Sciatic nerve (tissue), 2 donors: Measurements from ENCODE around the gene ERBB4. TPM values are rescaled to one million over a fixed set of nuclear protein-coding genes. Genes with fewer than 3 reads are reported as not detected.
"Not testable (repeated sequence)": the region's sequence is repeated elsewhere in the genome, so short reads cannot be mapped to it uniquely, and the experiment has no call there.

Experiments used
- ATAC-seq: fragments of 200-7000 bp; cut with Tn5 transposase; one replicate; pipeline ENCODE4 v1.9.1; 2020; ENCODE audit warnings: mild to moderate bottlenecking, moderate library complexity
- DNase-seq: peaks from one replicate; pipeline ENCODE4 v3.0.0-alpha.2; 2020; ENCODE audit warnings: low spot score
- intact Hi-C: fragments of 100-400 bp; cut with DNase I; formaldehyde crosslinking; loops from one replicate; pipeline ENCODE4 v1.14.2; 2022
- total RNA-seq: library from RNA; stranded (reverse); fragmentation: NEBNext Ultra II Directional; extraction: Animal tissue kit (Norgen Biotek cat#: 25700); gene quantifications from one replicate; pipeline ENCODE4 v1.2.1, GENCODE V29; 2021
- donor health status: DM: no; HTN: no; CAD: no.
- donor health status: DM: no; HTN: no; CAD: no.

Gene ERBB4
- total RNA-seq, 1 donor from 2014 or later = 19.7 TPM

DNA sequence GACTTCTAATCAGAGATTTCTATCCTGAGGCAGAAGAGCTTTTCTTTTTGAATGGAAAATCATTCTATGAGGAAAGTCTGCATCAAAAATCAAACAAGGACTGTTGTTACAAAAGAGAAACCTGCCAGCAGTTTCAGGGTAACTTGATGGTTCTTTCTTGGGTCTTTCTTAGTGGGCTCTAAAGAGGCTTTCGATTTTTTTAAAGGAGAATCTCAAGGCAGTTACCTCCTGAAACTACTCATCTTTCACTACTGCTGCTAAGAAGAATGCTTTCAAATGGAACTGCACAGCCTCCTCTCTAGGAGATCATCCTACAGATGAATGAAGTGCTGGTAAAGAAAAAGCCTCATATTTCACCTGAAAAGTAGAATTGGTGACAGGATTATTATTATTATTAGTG lies 272.3 kb downstream of the ERBB4 start:
- intact Hi-C loops = no loop called here
- ATAC-seq = no peak
- DNase-seq = no peak

DNA sequence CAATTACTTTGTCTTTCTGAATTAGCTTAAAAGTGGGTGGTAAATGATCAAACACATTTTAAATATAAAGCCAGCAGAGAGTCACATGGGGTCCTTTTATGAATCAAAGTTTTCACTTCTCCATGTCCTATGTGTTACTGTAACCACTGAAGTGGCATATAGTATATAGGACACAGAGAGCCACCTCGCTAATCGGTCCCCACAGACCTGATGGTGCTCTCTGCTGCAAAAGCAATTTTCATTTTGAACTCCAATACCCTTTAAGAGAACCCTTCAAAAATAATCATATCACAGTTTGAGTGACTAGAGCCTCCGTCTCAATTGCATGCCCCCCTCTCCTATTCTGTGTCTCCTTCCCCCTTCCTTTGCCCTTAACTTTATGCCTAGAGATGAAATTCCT lies 272.8 kb downstream of the ERBB4 start:
- ATAC-seq (no peak), DNase-seq (no peak)
- intact Hi-C loops = no loop called here

DNA sequence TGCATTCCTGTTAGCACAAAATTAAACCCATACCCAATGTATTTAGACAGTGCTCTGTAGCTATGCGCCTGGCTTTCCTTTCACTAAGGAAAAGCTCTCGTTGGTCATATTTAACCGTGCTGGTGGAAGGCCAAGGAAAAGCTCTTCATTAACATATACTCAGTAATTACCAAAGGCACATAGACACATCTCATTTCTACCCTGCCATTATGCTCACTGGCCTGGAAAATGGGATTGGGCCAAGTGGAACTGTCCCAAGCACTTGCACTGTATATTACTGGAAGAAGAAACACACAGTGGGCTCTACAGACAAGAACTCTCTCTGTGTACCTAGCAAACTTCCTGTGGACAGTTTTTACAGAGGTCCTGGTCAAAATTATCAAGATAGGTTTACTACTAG lies 274.4 kb downstream of the ERBB4 start:
- intact Hi-C loops = no loop called here
- ATAC-seq (no peak), DNase-seq (no peak)

DNA sequence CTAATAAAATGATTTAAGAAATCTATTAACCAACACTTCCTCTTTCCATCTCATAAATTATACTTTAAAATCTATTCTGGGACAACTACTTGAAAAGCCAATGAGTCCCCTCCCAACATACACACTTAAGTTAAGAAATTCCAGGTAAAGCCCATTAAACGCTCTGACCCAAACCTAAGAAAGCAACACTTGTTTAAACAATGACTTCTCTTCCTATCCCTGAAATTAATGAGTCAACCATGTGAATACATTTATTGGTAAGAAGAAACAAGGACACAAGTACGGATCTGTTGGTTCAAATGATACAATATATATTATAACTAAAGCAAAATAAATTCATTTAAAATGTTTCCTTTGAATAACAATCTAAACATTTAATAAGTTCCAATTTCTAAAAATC lies 279.4 kb downstream of the ERBB4 start:
- DNase-seq (no peak), ATAC-seq (no peak)
- intact Hi-C loops = no loop called here

DNA sequence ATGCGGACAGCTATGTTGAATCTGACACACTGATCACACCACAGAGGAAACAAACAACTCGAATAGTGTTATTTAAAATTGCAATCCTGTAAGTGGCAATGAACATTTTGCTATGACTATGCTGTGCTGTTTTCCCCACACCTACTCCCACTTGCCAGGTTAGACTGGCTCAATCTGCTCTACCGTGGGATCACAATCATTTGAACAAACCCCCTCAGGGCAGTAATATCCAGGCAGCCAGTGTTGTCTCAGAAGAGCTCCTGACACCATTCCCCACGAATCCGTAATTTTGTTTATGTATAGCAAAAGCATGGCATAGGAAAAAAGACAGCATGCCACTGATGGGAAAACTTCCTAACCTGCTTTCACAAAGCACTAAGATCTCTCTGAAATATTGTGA lies 284.3 kb downstream of the ERBB4 start:
- DNase-seq = no peak
- ATAC-seq = no peak
- intact Hi-C loops = no loop called here

DNA sequence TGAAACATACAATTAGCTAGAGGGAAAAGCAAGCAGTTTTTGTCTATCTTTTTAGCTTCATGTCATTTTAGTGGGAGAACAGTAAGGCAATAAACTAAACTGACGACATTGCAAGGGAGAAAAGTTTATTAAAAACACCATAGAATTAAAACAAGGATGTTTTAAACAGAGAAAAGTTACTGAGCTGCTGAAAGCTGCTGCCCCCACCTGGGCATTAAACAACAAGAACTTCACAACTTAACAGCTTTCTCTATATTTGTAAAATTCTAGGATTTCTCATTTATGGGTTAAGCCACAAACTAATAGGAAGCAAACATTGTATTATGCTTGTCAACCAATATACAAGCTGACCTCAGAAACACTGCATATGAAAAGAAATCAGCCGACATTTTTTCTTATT lies 289.2 kb downstream of the ERBB4 start:
- no peak for ATAC-seq
- intact Hi-C loops = no loop called here
- no peak for DNase-seq

DNA sequence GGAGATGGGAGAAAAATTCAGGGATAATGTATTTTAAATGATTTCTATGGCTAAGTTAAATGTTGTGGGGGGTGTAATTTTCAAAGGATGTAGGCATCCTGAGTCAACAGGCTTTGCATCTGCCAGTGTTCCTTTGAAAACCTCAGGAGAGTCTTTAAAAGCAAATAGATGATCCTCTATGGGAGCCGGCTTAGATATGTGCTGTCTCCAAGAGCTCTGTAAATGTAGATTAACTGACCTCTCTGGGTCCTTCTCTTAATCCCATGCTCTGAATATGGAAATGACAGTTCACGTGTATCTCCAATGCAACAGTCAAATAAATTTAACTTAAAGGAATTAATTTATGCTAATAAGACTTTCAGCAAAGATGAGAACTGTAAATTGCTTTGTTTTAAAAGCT lies 292.7 kb downstream of the ERBB4 start:
- no peak for DNase-seq
- ATAC-seq = no peak
- intact Hi-C loops = no loop called here

DNA sequence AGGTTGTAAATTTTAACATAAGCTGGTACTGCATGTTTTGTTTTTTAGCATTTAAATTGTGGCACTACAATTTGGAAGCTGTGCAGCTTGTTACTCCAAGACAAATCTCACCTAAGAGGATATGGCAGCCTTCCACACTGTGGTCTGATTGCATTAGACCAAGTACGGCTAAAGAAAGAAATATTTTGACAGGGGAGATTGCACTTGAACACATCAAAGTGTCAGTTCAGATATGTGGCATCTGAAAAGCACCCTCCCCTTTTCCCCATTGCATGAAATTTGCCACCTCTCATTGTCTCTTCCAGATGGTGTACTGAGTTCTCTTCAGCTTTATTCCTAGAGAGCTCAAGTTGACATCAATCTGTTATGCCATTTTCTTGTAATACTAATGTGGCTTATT lies 295.9 kb downstream of the ERBB4 start:
- intact Hi-C loops = no loop called here
- DNase-seq (no peak), ATAC-seq (no peak)

DNA sequence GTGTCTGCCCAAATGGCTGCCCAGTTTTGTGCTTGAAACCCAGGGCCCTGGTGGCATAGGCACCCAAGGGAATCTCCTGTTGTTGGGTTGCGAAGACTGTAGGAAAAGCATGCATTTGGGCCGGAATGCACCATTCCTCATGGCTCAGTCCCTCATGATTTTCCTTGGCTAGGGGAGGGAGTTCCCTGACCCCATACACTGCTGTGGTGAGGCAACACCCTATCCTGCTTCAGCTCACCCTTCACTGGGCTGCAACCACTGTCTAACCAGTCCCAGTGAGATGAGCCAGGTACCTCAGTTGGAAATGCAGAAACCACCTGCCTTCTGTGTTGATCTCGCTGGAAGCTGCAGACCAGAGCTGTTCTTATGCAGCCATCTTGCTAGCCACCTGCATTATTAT lies 300.4 kb downstream of the ERBB4 start:
- ATAC-seq, DNase-seq, intact Hi-C loops: not testable (repeated sequence)

DNA sequence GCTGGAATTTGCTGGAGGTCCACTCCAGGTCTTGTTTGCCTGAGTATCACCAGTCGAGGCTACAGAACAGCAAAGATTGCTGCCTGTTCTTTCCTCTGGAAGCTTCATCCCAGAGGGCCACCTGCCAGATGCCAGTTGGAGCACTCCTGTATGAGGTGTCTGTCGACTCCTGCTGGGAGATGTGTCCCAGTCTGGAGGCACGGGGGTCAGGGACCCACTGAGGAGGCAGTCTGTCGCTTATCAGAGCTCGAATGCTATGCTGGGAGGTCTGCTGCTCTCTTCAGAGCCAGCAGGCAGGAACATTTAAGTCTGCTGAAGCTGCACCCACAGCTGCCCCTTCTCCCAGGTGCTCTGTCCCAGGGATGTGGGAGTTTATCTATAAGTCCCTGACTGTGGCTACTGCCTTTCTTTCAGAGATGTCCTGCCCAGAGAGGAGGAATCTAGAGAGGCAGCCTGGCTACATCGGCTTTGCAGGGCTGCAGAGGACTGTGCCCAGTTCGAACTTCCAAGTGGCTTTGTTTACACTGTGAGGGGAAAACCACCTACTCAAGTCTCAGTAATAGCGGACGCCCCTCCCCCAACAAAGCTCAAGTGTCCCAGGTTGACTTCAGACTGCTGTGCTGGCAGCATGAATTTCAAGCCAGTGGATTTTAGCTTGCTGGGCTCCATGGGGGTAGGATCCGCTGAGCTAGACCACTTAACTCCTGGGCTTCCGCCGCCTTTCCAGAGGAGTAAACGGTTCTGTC lies 301.1 kb downstream of the ERBB4 start:
- DNase-seq = no peak
- no peak for ATAC-seq
- intact Hi-C loops = no loop called here

DNA sequence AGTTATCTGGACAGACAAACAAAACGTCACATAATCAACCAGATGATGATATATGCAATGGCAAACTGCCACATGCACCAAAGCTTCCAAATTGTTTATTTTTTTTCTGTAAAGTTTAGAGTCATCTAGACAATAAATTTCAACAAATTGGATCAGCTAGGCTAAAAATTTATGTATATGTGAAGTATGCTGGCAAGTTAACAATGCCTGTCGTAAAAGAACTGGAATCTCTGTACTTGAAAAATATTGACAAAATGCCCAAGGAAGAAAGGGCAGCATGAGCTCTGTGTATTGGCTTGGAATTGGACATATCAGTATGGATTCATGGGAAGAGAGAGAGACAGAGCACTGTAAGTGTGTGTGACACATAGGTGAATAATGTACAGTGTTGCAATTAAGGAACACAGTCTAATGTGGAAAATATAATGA lies 309.8 kb downstream of the ERBB4 start:
- ATAC-seq = no peak
- no peak for DNase-seq
- intact Hi-C loops = no loop called here

DNA sequence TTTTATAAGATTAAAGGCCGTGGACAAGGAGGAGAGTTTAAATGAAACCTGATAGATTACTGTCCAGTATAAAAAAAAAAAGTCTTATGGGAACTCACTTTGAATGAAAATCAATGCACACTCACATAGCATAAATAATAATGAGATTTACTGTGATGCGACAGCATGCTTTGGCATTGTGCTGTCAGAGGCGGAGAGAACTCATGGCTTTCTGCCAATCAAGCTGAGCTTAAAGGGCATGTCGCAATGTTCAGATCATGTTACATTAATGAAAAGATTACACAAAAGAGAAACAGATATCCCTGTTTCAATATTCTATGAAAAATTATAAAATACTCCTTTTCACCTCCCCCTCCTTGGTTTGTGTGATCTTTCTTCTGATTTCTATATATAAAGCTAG lies 310.8 kb downstream of the ERBB4 start:
- peak; percentile 70 for ATAC-seq
- no peak for DNase-seq
- intact Hi-C loops = no loop called here

DNA sequence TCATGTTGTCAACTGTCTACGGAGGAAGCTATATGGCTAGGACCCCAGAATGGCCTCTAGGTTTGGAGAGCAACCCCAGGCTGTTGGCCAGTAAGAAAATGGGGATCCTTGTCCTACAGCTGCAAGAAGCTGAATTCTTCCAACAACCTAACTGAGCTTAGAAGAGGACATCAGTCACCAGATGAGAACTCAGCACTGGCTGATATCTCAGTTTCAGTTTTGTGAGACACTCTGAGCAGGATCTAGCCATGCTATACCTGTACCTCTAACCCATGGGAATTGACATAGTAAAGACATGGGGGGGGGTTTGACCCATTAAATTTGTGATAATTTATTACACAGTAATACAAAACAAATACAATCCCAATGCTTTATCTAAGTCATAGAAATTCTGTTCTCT lies 312.5 kb downstream of the ERBB4 start:
- ATAC-seq = no peak
- intact Hi-C loops = no loop called here

DNA sequence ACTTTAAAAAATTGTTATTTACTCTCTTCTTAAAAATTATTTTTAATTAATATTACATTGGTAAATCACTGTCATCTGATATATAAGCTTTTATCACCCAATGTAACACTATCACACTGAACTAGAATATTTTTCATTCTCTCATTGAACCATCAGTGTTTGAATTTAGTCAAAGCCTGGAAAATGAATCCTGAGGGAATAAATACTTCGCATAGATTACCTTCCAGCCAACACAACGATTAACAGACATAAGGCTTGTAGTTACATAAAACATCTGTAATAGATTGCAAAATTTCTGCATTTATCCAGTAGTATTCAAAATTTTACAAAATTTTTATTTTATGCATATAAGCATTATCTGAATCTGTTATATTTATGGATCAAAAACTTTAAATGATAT lies 314.9 kb downstream of the ERBB4 start:
- ATAC-seq (no peak), DNase-seq (no peak)
- intact Hi-C loops = no loop called here

More for the DNA sequence above, 312.5 kb downstream of the ERBB4 start:
- DNase-seq = no peak

DNA sequence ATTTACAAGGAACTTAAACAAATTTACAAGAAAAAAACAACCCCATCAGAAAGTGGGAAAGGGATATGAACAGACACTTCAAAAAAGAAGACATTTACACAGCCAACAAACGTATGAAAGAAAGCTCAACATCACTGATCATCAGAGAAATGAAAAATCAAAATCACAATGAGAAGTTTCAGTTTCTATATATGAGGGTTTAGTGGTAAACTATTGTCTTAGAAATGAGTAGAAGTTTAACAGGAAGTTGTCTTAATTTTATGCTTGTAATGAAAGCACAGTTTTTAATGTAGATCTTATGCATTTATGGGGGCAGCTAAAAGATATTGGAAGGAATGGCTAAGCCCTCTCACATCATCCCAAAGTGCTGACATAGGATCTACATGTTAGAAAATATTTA lies 325.4 kb downstream of the ERBB4 start:
- DNase-seq (no peak), ATAC-seq (no peak)
- intact Hi-C loops = no loop called here

DNA sequence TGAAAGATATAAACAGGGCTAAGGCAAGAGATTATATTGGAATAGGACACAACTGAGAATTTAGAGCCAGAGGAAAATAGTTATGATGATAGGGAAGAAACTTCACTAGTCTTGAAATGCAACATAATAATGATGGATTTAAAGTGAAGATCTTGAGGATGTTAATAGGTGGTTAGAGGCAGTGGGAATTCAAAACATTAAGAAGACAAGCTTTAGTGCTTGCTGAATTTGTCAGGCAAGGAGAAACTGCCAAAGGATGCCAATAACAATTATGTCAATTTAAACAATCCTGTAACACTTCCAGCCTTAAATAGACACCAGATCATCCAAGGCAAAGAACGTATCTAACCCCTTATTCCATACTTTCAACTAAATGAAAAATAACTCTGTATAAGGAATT lies 330.1 kb downstream of the ERBB4 start:
- DNase-seq (no peak), ATAC-seq (no peak)
- intact Hi-C loops = no loop called here

DNA sequence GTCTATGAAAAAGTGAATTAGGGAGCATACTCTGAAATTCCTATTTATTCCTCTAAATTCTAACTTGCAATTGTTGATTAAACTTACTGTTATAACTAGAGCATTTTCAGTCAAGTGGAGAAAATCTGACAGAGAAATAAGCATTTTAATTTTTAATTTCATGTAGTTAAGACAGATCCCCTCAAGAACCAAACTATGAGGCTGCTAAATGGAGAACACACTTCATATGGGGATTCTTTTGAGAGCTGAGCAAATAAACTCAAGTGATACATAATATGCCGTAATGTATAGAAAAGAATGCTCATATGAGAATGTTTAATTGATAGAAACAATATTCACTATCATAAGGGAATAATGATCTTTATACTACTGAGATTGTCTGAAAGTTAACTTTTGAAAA lies 340.8 kb downstream of the ERBB4 start:
- DNase-seq (no peak), ATAC-seq (no peak)
- intact Hi-C loops = no loop called here

DNA sequence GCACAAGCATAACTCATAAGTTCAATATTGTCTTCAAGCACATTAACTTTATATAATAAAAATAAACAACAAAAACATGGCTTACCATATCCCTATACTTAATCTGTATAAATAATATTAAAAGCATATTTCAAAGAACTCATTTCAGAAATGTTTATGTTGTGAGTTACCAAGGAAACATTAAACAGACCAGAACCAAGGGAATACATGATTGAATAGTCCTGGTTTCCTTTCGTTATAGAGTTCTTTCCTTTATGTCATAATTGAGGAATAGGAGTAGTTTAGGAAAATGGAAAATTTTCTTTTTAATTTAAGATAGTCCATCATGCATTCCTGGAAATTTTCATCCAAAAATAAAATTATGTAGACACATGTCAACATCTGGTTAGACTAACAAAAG lies 343.0 kb downstream of the ERBB4 start:
- intact Hi-C loops = no loop called here
- no peak for DNase-seq
- no peak for ATAC-seq

DNA sequence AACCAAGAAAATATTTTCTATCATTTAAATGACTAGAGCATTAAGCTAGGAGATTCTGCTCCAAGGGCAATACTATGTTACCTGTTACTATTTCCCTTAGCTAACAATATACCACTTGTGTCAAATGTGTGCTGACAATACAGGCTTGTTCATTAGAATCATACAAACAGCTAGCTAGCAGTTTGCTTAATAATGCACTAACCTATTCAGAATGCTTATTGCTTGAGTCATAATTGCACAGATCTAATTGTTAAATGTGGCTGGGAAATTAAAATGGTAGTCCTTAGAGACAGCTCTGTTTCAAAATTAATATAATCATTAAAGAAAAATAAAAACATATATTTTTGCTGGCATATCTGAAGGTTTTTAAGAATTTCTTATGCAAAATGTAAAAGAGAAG lies 344.2 kb downstream of the ERBB4 start:
- ATAC-seq (no peak), DNase-seq (no peak)
- intact Hi-C loops = no loop called here

DNA sequence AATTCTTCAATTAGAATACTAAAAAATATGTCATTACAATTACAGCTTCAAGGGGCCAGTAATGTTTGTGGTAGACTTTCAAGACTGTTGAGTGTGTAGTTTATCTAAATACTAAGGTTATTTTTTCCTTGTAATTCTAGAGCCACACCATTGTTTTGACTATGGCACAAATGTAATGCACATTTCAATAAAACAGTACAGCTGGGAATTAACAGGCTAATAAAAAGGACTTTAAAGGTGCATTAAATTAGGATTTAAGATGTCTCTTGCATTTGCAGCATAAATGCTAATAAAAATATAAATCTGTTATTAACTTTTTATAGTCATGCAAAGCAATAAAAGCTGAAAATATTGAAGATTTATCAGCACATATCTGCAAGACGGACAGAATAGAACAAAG lies 344.8 kb downstream of the ERBB4 start:
- intact Hi-C loops = no loop called here
- DNase-seq (no peak), ATAC-seq (no peak)

DNA sequence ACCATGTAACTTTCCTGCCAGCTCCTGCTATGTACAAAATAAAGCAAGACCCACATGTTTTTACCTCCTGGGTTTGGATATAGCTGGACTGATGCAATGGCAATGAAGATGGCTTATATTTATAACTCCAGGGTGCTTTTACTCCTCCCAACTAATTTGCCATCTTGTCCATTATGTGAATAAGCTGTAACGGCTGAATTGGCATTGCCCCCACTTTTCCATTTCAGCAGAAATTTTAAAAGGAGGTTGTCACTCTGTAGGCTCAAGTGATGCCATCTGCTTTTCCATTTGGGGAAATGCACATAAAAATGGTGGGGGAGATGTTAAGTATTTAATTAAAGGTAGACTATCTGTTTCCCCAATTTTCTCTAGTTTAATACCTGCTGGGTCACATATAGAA lies 345.5 kb downstream of the ERBB4 start:
- intact Hi-C loops = no loop called here
- no peak for ATAC-seq
- DNase-seq = no peak
